Neural cell (in vitro differentiated cells): ENCODE results near the gene ZNF615.

ENCODE experiments used
- CTCF ChIP-seq: fragments of 450-650 bp; IDR thresholded peaks from 2 replicates; pipeline ENCODE4 v1.5.1; 2014; ENCODE audit warnings: antibody characterized with exemption, mild to moderate bottlenecking, moderate library complexity; ENCODE audit not compliant: poor library complexity, severe bottlenecking
- POLR2AphosphoS5 ChIP-seq: IDR thresholded peaks from 2 replicates; pipeline ENCODE4 v1.6.1; 2012
- REST ChIP-seq: IDR thresholded peaks from 2 replicates; pipeline ENCODE4 v1.6.1; 2012; ENCODE audit warnings: borderline replicate concordance
- TAF1 ChIP-seq: IDR thresholded peaks from 2 replicates; pipeline ENCODE4 v1.6.1; 2012; ENCODE audit warnings: low read depth

- TF ChIP-seq REST (no peak), CTCF (no peak), POLR2AphosphoS5 (no peak), TAF1 (no peak)
These were observed 30.7 kb downstream of the ZNF615 start for GRCh38 chr19:51977346-51977745.
